HepG2 (cell line): ENCODE data around the gene TUT1. TPM values are rescaled to one million over a fixed set of nuclear protein-coding genes. Genes with fewer than 3 reads are reported as not detected.

Experiments used
- CC2D1A ChIP-seq: sonication (generic); formaldehyde crosslinking; IDR thresholded peaks from 2 replicates; pipeline ENCODE4 v1.8.1; 2023; ENCODE audit warnings: mild to moderate bottlenecking, missing genetic modification reagents
- CCDC6 ChIP-seq: sonication (generic); formaldehyde crosslinking; IDR thresholded peaks from 2 replicates; pipeline ENCODE4 v1.8.1; 2022; ENCODE audit warnings: mild to moderate bottlenecking, missing genetic modification reagents, moderate library complexity
- EED ChIP-seq: sonication (generic); formaldehyde crosslinking; IDR thresholded peaks from 2 replicates; pipeline ENCODE4 v1.5.0; 2020; ENCODE audit warnings: mild to moderate bottlenecking, missing genetic modification reagents
- HMG20B ChIP-seq: conservative IDR thresholded peaks from 2 replicates; pipeline ENCODE4 v1.6.1; 2016; ENCODE audit warnings: missing genetic modification reagents, missing compliant biosample characterization
- KDM6A ChIP-seq: IDR thresholded peaks from 2 replicates; pipeline ENCODE4 v1.6.1; 2016; ENCODE audit warnings: low read depth
- MTA3 ChIP-seq: sonication (generic); formaldehyde crosslinking; IDR thresholded peaks from 2 replicates; pipeline ENCODE4 v1.4.0; 2020; ENCODE audit warnings: missing genetic modification reagents
- NCOA2 ChIP-seq: sonication (generic); formaldehyde crosslinking; IDR thresholded peaks from 2 replicates; pipeline ENCODE4 v1.8.0; 2022; ENCODE audit warnings: inconsistent platforms
- RAD51 ChIP-seq: fragments of 450-650 bp; IDR thresholded peaks from 2 replicates; pipeline ENCODE4 v1.6.1; 2016; ENCODE audit warnings: borderline replicate concordance
- SALL2 ChIP-seq: sonication (generic); formaldehyde crosslinking; IDR thresholded peaks from 2 replicates; pipeline ENCODE4 v1.8.1; 2023; ENCODE audit warnings: mild to moderate bottlenecking, missing genetic modification reagents, inconsistent platforms
- TCF7L2 ChIP-seq: IDR thresholded peaks from 2 replicates; pipeline ENCODE4 v1.6.1; 2011; ENCODE audit warnings: mild to moderate bottlenecking, low read depth, low read length, moderate library complexity
- USF2 ChIP-seq, 2 experiments: sonication (generic) in 1 of 2; formaldehyde crosslinking in 1 of 2; IDR thresholded peaks; 2 replicates each; pipeline versions ENCODE4 v1.5.1 to v1.6.1; 2011 to 2020; ENCODE audit warnings: borderline replicate concordance in 1 of 2, low read depth in 1 of 2, low read length in 1 of 2, mild to moderate bottlenecking in 1 of 2, missing genetic modification reagents in 1 of 2, moderate library complexity in 1 of 2
- ZBTB25 ChIP-seq: IDR thresholded peaks from 2 replicates; pipeline ENCODE4 v1.6.1; 2018; ENCODE audit warnings: missing genetic modification reagents
- ZBTB3 ChIP-seq: sonication (generic); formaldehyde crosslinking; IDR thresholded peaks from 2 replicates; pipeline ENCODE4 v1.4.0; 2020; ENCODE audit warnings: low read depth, mild to moderate bottlenecking, moderate library complexity, missing genetic modification reagents, borderline replicate concordance
- ZFP36 ChIP-seq: fragments of 150-350 bp; IDR thresholded peaks from 2 replicates; pipeline ENCODE4 v1.6.1; 2018; ENCODE audit warnings: borderline replicate concordance, low read length, low read depth; ENCODE audit not compliant: partially characterized antibody
- ZNF160 ChIP-seq: sonication (generic); formaldehyde crosslinking; IDR thresholded peaks from 2 replicates; pipeline ENCODE4 v1.8.0; 2022; ENCODE audit warnings: mild to moderate bottlenecking, inconsistent platforms, missing genetic modification reagents
- ZNF430 ChIP-seq: sonication (generic); formaldehyde crosslinking; IDR thresholded peaks from 2 replicates; pipeline ENCODE4 v1.9.0; 2021; ENCODE audit warnings: mild to moderate bottlenecking, missing genetic modification reagents
- ZNF557 ChIP-seq: sonication (generic); formaldehyde crosslinking; IDR thresholded peaks from 2 replicates; pipeline ENCODE4 v1.4.0; 2020; ENCODE audit warnings: missing genetic modification reagents
- ZNF713 ChIP-seq: sonication (generic); formaldehyde crosslinking; IDR thresholded peaks from 2 replicates; pipeline ENCODE4 v1.4.0; 2020; ENCODE audit warnings: mild to moderate bottlenecking, missing genetic modification reagents
- polyA plus RNA-seq, 8 experiments: library from polyadenylated mRNA; depleted of rRNA in 3 of 8; stranded (reverse) in 7 of 8; unstranded in 1 of 8; fragments of >200 nt; fragmentation: Illumina TruSeq in 4 of 8; extraction: Trizol in 4 of 8; gene quantifications; 2 replicates each; pipeline versions ENCODE4 v1.2.1 to v1.2.3, GENCODE V29; 2011 to 2016; ENCODE audit warnings: low read depth in 4 of 8, missing spikeins in 1 of 8, mixed read lengths in 1 of 8; ENCODE audit not compliant: insufficient read depth in 1 of 8
- total RNA-seq, 5 experiments: library from RNA; depleted of rRNA; stranded (reverse); fragments of >200 nt; fragmentation: Illumina TruSeq; extraction: Trizol; gene quantifications; 2 replicates each; pipeline ENCODE4 v1.2.3, GENCODE V29; 2016; ENCODE audit warnings: low read depth in 1 of 5
- TF ChIP-seq, protein P1 (sequence below), 2 experiments: IDR thresholded peaks; 2 replicates each; pipeline ENCODE4 v1.6.1; 2011 to 2012; ENCODE audit warnings: low read length in 2 of 2, borderline replicate concordance in 1 of 2, low read depth in 1 of 2, mild to moderate bottlenecking in 1 of 2, moderate library complexity in 1 of 2
- TF ChIP-seq, protein P2 (sequence below): sonication (generic); formaldehyde crosslinking; IDR thresholded peaks from 2 replicates; pipeline ENCODE4 v1.9.0; 2022; ENCODE audit warnings: low read depth, missing genetic modification reagents

The TUT1 gene
- total and polyA plus RNA-seq, 2 of the 13 experiments (the other 11 are each of a cell fraction or from before 2014, with no cell fraction given) = 9.7 to 14.3 TPM

GRCh38 chr11:62621567-62622470 is 30.5 kb upstream of the TUT1 start, which contains the start of gene B3GAT3 (continued):
- peak; percentile 41; the same call in 1 of the 2 replicates for TF ChIP-seq USF2 (IDR thresholded peaks at IDR 0.05; ENCODE audit: low read depth, low read length)
- TF ChIP-seq USF2 (CRISPR knock-in tag; IDR thresholded peaks at IDR 0.05; ENCODE audit: borderline replicate concordance) = peak; percentile 67
- peak; percentile 70; the same call in 1 of the 2 replicates for TF ChIP-seq ZNF160 (CRISPR knock-in tag)
- peak; percentile 61 for TF ChIP-seq NCOA2 (CRISPR knock-in tag)
- TF ChIP-seq RAD51 = no peak
- peak; percentile 93; the same call in 1 of the 2 replicates for TF ChIP-seq ZBTB3 (CRISPR knock-in tag)
- TF ChIP-seq ZFP36 = no peak
- TF ChIP-seq KDM6A = 0 out of 2 replicates have a peak, but pooled peaks have one; percentile 8
- TF ChIP-seq EED = peak; percentile 88
- peak; percentile 97 for TF ChIP-seq ZBTB25
- no peak for TF ChIP-seq TCF7L2
- TF ChIP-seq ZNF430 (CRISPR knock-in tag) = peak; percentile 94
- no peak for TF ChIP-seq MTA3 (CRISPR knock-in tag)
- TF ChIP-seq, protein P1, sequence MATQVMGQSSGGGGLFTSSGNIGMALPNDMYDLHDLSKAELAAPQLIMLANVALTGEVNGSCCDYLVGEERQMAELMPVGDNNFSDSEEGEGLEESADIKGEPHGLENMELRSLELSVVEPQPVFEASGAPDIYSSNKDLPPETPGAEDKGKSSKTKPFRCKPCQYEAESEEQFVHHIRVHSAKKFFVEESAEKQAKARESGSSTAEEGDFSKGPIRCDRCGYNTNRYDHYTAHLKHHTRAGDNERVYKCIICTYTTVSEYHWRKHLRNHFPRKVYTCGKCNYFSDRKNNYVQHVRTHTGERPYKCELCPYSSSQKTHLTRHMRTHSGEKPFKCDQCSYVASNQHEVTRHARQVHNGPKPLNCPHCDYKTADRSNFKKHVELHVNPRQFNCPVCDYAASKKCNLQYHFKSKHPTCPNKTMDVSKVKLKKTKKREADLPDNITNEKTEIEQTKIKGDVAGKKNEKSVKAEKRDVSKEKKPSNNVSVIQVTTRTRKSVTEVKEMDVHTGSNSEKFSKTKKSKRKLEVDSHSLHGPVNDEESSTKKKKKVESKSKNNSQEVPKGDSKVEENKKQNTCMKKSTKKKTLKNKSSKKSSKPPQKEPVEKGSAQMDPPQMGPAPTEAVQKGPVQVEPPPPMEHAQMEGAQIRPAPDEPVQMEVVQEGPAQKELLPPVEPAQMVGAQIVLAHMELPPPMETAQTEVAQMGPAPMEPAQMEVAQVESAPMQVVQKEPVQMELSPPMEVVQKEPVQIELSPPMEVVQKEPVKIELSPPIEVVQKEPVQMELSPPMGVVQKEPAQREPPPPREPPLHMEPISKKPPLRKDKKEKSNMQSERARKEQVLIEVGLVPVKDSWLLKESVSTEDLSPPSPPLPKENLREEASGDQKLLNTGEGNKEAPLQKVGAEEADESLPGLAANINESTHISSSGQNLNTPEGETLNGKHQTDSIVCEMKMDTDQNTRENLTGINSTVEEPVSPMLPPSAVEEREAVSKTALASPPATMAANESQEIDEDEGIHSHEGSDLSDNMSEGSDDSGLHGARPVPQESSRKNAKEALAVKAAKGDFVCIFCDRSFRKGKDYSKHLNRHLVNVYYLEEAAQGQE (IDR thresholded peaks at IDR 0.05; ENCODE audit: borderline replicate concordance in 1 of 2, low read depth in 1 of 2, low read length in 2 of 2) = no peak
- TF ChIP-seq, protein P2, sequence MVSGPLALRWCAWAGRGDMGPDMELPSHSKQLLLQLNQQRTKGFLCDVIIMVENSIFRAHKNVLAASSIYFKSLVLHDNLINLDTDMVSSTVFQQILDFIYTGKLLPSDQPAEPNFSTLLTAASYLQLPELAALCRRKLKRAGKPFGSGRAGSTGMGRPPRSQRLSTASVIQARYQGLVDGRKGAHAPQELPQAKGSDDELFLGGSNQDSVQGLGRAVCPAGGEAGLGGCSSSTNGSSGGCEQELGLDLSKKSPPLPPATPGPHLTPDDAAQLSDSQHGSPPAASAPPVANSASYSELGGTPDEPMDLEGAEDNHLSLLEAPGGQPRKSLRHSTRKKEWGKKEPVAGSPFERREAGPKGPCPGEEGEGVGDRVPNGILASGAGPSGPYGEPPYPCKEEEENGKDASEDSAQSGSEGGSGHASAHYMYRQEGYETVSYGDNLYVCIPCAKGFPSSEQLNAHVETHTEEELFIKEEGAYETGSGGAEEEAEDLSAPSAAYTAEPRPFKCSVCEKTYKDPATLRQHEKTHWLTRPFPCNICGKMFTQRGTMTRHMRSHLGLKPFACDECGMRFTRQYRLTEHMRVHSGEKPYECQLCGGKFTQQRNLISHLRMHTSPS (CRISPR knock-in tag) = peak; percentile 55
- peak; percentile 96 for TF ChIP-seq SALL2 (CRISPR knock-in tag)
- TF ChIP-seq ZNF713 (CRISPR knock-in tag) = no peak
- 0 out of 2 replicates have a peak, but pooled peaks have one; percentile 34 for TF ChIP-seq HMG20B
- TF ChIP-seq ZNF557 (CRISPR knock-in tag) = no peak
- TF ChIP-seq CCDC6 (CRISPR knock-in tag) = peak; percentile 54; the same call in 1 of the 2 replicates
- no peak for TF ChIP-seq CC2D1A
